Left renal cortex interstitium (tissue), 4 donors: ENCODE results near the gene PML. TPM values are rescaled to one million over a fixed set of nuclear protein-coding genes. Genes with fewer than 3 reads are reported as not detected.
"Not testable (repeated sequence)": the region's sequence is repeated elsewhere in the genome, so short reads cannot be mapped to it uniquely, and the experiment has no call there.

Source experiments
- DNase-seq, 4 donors: peaks; one replicate each; pipeline ENCODE4 v3.0.0-alpha.2; 2013; ENCODE audit warnings: low read depth in 4 of 4, low spot score in 2 of 4, missing footprints in 1 of 4
- polyA plus RNA-seq, 4 donors: library from polyadenylated mRNA; unstranded; fragments of 120-200 nt; gene quantifications; one replicate each; pipeline ENCODE4 v1.2.1, GENCODE V29; 2013; ENCODE audit not compliant: insufficient read length in 4 of 4

Gene PML
- polyA plus RNA-seq, 4 donors = 24.7 to 38.9 (median 34.8) TPM

DNA sequence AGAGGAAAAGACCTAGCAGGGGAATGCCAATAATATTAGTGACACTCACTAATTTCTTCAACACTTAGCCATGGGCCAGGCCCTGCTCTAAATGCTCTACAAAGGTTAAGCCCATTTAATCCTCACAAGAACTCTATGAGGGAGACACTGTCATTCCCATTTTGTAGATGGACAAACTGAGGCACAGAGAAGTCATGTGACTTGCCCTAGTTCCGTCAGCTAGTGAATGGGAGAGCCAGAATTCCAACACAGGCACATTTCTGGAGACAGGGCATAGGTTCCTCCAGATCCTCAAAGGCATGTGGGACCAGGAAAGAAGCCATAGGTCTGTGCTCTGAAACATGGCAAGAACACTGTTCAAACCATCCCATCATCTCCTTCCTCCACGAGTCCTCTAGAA, 36.7 kb upstream of the PML start:
- DNase-seq = no peak

DNA sequence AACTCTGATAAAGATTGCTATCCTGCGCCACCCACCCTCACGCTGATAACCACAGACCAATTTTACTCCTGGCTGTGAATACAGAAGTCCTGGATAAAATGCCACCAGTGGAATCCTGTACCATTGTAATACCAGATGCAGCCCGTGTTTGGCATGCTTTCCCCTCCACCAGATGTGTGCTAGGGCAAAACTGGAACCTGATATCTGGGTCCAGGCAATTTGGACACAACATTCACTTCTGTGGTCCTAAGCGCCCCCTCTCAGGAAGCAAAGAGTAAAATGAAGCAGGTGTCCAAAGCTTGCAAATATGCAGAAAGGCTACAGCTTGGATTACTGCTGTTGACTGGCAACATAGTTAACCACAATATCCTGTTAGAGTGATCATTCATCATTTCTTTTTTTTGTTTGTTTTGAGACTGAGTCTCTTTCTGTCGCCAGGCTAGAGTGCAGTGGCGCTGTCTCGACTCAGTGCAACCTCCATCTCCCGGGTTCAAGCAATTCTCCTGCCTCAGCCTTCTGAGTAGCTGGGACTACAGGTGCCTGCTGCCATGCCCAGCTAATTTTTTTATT, 35.4 kb upstream of the PML start:
- DNase-seq = no peak

DNA sequence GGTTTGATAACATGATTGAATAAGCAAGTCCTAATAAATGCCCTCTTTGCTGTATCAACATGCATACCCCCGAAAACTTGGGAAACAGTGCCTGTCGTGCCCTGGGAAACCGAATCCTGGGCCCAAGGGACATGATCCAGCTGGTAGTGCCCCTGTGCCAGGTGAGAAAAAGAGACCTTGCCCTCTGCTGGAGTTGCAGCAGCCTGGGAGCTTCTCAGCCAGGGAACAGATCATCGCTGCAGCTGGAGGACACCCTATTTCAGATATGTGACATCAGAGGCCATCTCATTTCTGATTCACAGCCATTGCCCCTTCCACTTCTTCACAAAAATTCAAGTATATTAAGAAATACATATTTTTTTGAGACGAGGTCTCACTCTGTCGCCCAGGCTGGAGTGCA, 34.7 kb upstream of the PML start:
- DNase-seq = no peak

DNA sequence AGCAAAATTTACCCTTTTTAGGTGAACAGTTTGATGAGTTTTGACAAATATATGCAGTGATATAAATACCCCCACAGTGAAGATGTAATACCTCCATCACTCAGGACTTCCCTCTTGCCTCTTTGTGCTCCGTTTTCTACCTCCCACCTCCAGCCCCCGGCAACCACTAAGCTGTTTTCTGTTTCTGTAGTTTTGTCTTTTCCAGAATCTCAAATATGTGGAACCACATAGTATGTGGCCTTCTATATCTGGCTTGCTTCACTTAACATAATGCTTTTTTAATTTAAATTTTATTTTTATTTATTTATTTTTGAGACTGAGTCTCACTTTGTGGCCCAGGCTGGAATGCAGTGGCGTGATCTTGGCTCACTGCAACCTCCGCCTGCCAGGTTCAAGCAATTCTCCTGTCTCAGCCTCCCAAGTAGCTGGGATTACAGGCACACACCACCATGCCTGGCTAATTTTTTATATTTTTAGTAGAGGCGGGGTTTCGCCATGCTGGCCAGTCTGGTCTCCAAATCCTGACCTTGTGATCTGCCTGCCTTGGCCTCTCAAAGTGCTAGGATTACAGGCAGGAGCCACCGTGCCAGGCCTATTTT, 33.9 kb upstream of the PML start:
- not testable (repeated sequence) for DNase-seq

DNA sequence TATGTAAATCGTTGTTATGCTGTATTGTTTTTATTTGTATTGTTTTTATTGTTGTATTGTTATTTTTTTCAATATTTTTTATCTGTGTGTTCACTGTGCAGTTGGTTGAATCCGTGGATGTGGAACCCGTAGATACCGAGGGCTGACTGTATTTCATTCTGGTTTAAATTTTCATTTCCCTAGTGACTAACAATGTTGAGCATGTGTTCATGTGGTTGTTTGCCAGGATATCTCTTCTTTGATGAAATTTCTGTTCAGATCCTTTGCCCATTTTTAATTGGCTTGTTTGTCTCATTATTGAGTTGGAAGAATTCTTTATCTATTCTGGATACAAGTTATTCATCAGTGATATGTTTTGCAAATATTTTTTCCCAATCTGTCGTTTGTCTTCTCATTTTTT, 32.1 kb upstream of the PML start:
- DNase-seq = no peak

- DNase-seq = peak in 2 of 4 donors; percentile 51 to 76
Measured at GRCh38 chr15:73964736-73965093, 29.8 kb upstream of the PML start.

DNA sequence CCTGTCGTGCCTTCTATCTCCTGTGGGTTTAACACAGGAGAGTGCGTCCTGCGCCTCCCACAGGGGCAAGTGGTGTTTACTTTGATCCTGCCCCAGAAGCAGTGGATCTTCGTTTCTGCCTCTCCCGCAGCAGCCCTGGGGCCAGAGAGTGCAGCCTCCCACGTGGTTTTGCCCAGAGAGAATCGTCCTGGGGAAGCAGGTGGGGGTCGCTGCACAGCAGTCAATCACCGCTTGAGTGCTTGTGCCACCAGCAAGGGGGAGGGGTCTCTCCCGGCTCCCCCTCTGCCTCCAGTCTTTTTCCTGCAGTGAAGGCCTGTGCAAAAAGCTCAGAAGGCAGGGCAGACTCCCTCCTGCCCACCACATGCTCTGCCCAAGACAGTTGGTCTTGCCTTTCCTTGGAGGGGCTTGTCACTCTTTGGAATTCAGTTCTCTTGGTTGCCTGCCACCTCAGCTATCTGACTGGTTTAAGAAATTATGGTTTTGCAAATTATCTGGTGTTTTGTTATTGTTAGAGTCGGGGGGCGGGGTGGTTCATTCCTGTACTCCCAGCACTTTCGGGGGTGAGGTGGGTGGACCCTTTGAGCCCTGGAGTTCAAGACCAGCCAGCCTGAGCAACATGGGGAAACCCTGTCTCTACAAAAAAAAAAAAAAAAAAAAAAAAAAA, 29.3 kb upstream of the PML start:
- DNase-seq = peak in 1 of 4 donors; percentile 26

- no peak for DNase-seq
Measured at GRCh38 chr15:73965758-73966113, 28.8 kb upstream of the PML start.

DNA sequence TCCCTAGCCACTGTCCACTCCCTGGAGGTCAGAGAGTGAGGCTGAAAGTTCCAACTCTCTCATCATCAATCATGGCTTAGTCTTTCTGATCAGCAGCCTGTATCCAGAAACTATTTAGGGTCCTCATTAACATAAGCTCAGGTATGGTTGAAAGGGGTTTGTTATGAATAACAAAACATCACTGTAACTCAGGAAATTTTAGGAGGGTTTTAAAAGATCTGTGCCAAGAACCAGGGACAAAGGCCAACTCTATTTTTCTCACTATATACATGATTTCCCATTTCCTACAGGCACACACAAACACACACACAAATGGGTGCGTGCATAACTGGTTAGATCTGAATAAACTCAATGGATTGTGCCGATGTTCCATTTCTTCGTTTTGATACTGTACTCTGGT, 26.1 kb upstream of the PML start:
- DNase-seq = no peak

DNA sequence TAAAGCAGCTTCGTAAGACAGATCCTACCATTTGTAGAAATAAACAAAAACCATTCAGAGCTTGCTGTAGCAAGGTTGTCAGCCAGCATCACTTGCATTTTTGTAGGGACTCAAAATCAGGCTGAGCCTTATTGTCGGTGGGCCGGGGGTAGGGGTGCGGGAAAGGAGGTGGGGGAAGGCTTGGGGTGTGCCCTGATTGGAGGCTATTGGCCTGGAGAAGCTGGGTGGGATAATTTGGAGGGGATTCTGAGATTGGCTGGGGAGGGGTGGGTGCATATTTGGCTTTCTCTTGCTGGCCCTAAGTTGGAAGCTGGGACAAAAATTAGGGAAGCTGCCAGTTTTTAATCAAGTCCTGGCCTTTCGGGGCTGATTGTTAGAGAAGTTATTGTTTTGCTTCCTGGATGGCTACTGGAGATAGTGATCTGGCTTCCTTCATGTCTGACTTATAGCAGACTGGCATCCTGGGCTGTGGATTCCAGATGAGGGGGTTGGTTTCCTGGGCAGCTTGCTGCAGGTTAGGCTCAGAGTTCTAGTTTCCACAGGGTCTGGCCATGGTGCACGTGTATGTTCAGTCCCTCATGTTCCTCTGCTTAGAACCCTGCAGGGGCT, 25.3 kb upstream of the PML start:
- no peak for DNase-seq

- DNase-seq = peak in 2 of 4 donors; percentile 76 to 90
Measured at GRCh38 chr15:73972984-73973682, 21.4 kb upstream of the PML start.

DNA sequence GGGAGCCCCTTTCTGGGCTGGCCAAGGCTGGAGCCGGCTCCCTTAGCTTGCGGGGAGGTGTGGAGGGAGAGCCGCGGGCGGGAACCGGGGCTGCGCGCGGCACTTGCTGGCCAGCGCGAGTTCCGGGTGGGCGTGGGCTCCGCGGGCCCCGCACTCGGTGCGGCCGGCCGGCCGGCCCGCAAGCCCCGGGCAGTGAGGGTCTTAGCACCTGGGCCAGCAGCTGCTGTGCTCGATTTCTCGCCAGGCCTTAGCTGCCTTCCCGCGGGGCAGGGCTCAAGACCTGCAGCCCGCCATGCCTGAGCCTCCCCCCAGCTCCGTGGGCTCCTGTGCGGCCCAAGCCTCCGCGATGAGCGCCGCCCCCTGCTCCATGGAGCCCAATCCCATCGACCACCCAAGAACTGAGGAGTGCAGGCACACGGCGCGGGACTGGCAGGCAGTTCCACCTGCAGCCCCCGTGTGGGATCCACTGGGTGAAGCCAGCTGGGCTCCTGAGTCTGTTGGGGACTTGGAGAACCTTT, 20.8 kb upstream of the PML start:
- DNase-seq = not testable (repeated sequence)

DNA sequence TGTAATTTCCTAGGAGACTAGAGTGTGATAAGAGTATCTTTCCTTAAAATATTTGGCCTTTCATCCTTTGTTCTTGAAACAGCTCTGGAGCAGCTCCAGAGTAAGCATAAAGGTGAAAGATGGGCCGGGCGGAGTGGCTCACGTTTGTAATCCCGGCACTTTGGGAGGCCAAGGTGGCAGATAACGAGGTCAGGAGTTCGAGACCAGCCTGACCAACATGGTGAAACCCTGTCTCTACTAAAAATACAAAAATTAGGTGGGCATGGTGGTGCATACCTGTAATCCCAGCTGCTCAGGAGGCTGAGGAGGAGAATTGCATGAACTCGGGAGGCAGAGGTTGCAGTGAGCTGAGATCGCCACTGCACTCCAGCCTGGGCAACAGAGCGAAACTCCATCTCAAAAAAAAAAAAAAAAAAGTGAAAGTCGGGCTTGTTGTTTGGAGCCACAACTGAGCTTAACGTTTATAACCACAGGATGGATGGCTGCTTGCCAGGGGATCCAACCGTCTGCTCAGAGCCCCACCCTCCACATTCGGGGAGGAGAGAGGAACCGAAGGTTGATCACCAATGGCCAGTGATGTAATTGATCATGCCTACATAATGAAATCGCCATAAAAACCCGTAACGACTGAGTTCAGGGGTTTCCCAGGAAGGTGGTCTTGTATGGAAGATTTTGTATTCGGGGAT, 18.9 kb upstream of the PML start:
- not testable (repeated sequence) for DNase-seq

- DNase-seq = no peak
Measured at GRCh38 chr15:73978896-73979295, 15.6 kb upstream of the PML start.

DNA sequence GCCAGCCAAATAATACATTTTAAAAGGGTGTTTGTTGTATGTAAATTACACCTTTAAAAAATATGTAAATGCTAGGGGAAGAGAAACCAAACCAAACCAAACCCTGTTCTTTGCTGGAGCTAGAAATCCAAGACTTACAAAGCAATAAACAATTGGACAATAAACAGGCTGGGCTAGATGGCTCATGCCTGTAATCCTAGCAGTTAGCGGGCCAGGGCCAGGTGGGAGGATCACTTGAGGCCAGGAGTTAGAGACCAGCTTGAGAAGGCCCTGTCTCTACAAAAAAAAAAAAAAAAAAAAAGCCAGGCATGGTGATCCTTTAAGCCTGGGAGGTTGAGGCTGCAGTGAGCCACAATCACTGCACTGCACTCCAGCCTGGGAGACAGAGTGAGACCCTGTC, 14.9 kb upstream of the PML start:
- no peak for DNase-seq

DNA sequence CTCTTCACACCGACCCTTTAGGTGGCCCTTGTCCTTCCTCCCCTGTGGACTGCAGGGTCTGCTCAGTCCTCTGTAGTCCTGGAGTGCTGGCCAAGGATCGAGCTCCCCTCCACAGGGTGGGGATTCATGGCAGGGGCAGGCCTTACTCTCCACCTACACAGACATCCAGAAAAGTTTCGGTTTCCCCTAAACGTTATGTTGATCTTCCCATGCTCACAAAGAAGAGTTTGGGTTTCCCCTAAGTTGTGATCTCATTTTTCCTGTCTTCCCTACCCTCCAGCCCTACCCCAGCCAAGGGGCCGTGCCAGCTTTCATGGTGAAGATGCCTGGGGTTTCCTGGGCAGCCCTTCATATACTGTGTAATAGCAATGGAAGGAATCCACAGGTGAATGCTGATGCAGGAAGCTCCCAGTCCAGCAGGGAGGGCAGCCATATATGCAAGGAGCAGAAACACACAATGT, 12.7 kb upstream of the PML start:
- no peak for DNase-seq

DNA sequence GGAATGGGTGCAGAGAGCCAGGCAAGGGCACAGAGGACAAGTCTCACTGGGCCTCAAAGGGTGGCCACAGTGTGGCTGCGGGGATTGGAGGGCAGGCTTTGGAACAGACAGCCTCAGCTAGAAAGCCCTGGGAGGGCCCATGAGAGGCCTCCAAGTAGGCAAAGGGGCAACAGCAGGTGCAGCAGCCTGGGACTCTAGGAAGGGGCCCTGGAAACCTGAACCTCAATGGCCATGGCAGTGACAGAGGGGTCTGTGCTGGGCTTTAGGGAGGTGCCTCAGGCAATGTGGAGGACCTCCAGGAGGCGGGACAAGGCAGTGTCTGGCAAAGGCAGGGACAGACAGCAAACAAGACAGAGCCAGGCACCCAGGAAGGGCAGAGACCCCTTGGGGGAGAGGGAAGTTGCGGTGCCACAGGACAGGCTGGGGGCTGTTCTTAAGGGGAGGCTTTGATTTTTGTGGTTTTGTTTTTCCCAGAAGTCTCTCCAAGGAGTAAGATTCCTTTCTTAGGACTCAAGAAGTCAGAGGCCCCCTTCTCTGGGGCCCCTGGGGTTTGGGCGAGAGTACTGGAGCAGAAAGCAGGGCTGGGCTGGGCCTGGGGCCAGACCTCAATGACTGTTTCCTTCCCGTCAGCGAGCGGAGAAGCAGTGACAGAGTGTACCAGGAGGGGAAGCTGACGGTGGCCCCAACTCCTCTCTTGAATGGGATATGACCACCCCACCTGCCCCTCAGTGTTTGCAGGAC, 12.1 kb upstream of the PML start:
- peak in 1 of 4 donors; percentile 31 for DNase-seq

GRCh38 chr15:73983211-73983727, 11.2 kb upstream of the PML start:
- DNase-seq = no peak

DNA sequence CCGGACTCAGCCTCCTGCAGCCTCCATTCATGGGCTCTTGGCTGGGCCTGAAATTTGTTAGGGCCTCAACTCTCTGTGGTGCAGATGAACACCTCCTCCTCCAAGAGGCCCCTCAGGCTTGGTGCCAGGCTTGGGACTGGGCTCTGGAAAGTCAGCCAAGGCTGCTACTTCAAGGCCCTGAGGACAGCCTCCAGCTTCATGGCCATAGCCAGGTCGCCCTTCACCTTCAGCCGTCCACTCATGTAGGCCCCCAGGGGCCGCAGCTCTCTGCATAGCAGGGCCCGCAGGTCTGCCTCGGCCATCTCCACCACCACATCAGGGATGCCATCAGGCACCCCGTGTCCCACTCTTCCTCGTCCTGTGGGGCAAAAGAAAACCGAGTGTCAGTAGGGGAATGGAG, 10.7 kb upstream of the PML start:
- no peak for DNase-seq
